Omental fat pad (tissue), 4 donors: ENCODE data around the gene DBNL. TPM values are rescaled to one million over a fixed set of nuclear protein-coding genes. Genes with fewer than 3 reads are reported as not detected.

Experiments
- ATAC-seq: fragments of 150-250 bp; one replicate; pipeline ENCODE4 v1.9.1; 2016; ENCODE audit warnings: mild to moderate bottlenecking, moderate library complexity; ENCODE audit not compliant: low FRiP score
- DNase-seq: peaks from one replicate; pipeline ENCODE4 v3.0.0-alpha.2; 2019; ENCODE audit warnings: low spot score
- total RNA-seq, 4 donors: library from RNA; depleted of rRNA; stranded (reverse); fragments of >200 nt; gene quantifications; one replicate each; pipeline ENCODE4 v1.1.0, GENCODE V29; 2016
- TF ChIP-seq, protein P1 (sequence below), 3 donors: fragments of 450-650 bp; IDR thresholded peaks; one replicate each; pipeline ENCODE4 v1.5.1; 2016 to 2017; ENCODE audit warnings: antibody characterized with exemption in 3 of 3, mild to moderate bottlenecking in 3 of 3, moderate library complexity in 2 of 3

Gene DBNL
- total RNA-seq, 4 donors from 2014 or later: 106 to 160 (median 127) TPM

- no peak for ATAC-seq
Measured at GRCh38 chr7:44102846-44103565, 58.5 kb downstream of the DBNL start.

DNA sequence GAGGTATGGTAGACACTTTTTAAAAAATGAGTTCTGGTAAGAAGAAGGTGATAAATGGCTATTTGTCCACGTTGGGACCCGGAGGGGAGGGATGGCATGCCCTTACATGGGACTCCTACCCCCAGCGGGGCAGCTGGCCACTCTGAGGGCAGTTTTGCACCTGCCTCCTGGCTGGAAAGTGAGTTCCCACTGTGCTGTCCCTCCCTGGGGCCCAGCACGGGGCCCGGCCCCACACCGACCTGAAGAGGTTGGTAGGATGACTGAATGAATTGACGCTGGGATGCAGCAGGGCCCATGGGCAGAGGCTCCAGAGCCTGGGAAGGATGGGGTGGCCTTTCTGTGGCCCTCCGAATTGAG, 59.0 kb downstream of the DBNL start:
- TF ChIP-seq, protein P1, sequence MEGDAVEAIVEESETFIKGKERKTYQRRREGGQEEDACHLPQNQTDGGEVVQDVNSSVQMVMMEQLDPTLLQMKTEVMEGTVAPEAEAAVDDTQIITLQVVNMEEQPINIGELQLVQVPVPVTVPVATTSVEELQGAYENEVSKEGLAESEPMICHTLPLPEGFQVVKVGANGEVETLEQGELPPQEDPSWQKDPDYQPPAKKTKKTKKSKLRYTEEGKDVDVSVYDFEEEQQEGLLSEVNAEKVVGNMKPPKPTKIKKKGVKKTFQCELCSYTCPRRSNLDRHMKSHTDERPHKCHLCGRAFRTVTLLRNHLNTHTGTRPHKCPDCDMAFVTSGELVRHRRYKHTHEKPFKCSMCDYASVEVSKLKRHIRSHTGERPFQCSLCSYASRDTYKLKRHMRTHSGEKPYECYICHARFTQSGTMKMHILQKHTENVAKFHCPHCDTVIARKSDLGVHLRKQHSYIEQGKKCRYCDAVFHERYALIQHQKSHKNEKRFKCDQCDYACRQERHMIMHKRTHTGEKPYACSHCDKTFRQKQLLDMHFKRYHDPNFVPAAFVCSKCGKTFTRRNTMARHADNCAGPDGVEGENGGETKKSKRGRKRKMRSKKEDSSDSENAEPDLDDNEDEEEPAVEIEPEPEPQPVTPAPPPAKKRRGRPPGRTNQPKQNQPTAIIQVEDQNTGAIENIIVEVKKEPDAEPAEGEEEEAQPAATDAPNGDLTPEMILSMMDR (IDR thresholded peaks at IDR 0.05): no peak
- ATAC-seq (no peak), DNase-seq (no peak)

More at GRCh38 chr7:44102846-44103565, 58.5 kb downstream of the DBNL start:
- TF ChIP-seq, protein P1 (IDR thresholded peaks at IDR 0.05): no peak
- no peak for DNase-seq

DNA sequence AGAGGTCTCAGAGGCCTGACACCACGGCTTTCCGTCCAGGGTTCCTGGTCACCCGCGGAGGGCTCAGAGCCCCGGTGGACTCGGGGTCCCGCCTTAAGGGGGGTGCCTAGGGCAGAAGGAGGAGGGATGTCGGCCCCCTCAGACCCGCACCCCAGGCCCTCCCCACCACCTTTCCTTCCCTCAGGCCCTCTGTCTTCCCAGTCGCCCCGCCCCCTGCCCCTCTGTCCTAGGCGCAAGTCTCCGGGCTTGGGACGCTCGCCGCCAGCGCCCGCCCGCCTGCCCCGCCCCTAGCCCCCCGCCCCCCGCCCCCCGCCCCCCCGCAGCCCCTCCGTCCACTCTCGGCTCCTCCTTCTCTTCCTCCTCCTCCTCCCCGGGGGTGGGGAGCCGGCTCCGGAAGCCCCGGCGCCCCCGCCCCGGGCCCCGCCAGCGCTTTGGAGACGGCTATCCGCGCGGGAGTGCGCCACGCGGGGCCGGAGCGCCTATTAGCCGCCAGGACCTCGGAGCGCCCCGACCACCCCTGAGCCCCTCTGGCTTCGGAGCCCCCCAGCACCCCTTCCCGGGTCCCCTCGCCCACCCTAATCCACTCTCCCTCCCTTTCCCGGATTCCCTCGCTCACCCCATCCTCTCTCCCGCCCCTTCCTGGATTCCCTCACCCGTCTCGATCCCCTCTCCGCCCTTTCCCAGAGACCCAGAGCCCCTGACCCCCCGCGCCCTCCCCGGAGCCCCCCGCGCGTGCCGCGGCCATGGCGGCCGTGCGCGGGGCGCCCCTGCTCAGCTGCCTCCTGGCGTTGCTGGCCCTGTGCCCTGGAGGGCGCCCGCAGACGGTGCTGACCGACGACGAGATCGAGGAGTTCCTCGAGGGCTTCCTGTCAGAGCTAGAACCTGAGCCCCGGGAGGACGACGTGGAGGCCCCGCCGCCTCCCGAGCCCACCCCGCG, 59.7 kb downstream of the DBNL start, which contains the start of gene AEBP1:
AEBP1 (plus strand) TSS at position 423 of the 937 bp plus-strand sequence; CDS start at position 744, 321 bp downstream.
- ATAC-seq: peak; percentile 7
- DNase-seq: no peak

GRCh38 chr7:44104860-44105771, 60.6 kb downstream of the DBNL start:
- DNase-seq: no peak
- TF ChIP-seq, protein P1 (IDR thresholded peaks at IDR 0.05): no peak
- ATAC-seq: peak; percentile 63

More for the DNA sequence above, 59.7 kb downstream of the DBNL start, which contains the start of gene AEBP1:
- TF ChIP-seq, protein P1 (IDR thresholded peaks at IDR 0.05): no peak

DNA sequence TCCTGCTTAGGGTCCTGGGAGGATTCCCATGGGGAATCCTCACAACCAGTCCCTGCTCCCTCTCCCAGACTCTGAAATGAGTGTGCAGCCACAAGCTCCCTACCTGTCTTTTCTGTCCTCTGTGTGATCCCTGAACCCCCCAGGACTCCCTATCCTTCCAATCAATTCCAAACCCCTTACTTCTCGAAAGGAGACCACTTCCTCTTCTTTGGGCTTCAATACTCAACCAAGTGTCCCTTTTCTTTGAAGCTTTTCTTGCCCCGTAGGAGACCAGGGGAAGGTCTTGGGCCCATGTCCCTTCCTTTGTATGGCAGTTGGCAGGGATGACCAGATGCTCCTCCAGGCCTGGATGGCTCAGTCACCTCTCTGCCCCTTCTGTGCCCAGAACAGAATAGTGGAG, 61.3 kb downstream of the DBNL start:
- DNase-seq (no peak), ATAC-seq (no peak)
- TF ChIP-seq, protein P1 (IDR thresholded peaks at IDR 0.05): no peak

DNA sequence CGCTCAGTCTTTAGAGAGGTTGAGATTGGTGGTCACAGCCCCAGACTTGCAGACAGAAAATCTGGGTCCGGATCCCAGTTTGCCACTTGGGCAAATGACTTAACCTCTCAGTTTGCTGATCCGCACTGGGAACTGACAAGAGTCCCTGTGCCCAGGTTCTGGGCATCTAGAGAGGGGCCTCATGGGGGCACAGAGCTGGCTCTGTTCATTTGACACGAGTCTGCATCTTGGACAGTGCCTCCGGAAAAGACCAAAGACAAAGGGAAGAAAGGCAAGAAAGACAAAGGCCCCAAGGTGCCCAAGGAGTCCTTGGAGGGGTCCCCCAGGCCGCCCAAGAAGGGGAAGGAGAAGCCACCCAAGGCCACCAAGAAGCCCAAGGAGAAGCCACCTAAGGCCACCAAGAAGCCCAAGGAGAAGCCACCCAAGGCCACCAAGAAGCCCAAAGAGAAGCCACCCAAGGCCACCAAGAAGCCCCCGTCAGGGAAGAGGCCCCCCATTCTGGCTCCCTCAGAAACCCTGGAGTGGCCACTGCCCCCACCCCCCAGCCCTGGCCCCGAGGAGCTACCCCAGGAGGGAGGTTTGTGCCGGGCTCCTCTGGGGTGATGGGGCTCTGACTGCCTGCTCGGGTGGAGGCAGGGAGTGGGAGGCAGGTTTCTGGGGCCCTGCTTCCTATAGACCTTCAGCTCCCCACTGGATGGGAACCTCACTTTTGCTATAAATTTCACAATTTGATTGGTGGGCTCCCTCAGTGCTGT, 62.0 kb downstream of the DBNL start:
- ATAC-seq (no peak), DNase-seq (no peak)
- TF ChIP-seq, protein P1 (IDR thresholded peaks at IDR 0.05): no peak
